Stimulated activated memory B cell treated with anti-CD40 and anti-IgM and Interleukin-4, amounts not matched to agents 10 μg/mL and 1 μg/mL and 100 μg/mL, for 72 hours (primary cell): ENCODE measurements around the gene CROCC.

Experiments
- ATAC-seq: fragments of 150-1000 bp; cut with Tn5 transposase; 2 replicates; pipeline ENCODE4 v1.10.0; 2021
- H3K27ac Mint-ChIP-seq: one replicate; pipeline ENCODE4 v1.8.0; 2022; ENCODE audit warnings: mild to moderate bottlenecking, mixed read lengths
- H3K27me3 Mint-ChIP-seq: one replicate; pipeline ENCODE4 v1.8.0; 2022; ENCODE audit warnings: mixed read lengths
- H3K36me3 Mint-ChIP-seq: one replicate; pipeline ENCODE4 v1.8.0; 2022; ENCODE audit warnings: mixed read lengths
- H3K4me1 Mint-ChIP-seq: one replicate; pipeline ENCODE4 v1.8.0; 2022; ENCODE audit warnings: mixed read lengths
- H3K4me3 Mint-ChIP-seq: one replicate; pipeline ENCODE4 v1.8.0; 2022; ENCODE audit warnings: mild to moderate bottlenecking, moderate library complexity, mixed read lengths
- H3K9me3 Mint-ChIP-seq: one replicate; pipeline ENCODE4 v1.8.0; 2022; ENCODE audit warnings: mixed read lengths

The CROCC gene

GRCh38 chr1:17009706-17010105 lies 88.0 kb downstream of the CROCC start:
- Mint-ChIP-seq H3K27ac (peak overlapping the region; percentile 32), H3K27me3 (no peaks in the 10 kb centered on the region), H3K4me3 (no peak overlapping the region), H3K9me3 (no peaks in the 10 kb centered on the region), H3K4me1 (peaks cover 38% of the 10 kb centered on the region), H3K36me3 (peaks cover 8% of the 10 kb centered on the region)
- no peak for ATAC-seq

GRCh38 chr1:17011092-17011438 lies 89.3 kb downstream of the CROCC start:
- H3K36me3 Mint-ChIP-seq = no peaks in the 10 kb centered on the region
- peak overlapping the region; percentile 76 for H3K4me3 Mint-ChIP-seq
- no peaks in the 10 kb centered on the region for H3K27me3 Mint-ChIP-seq
- no peaks in the 10 kb centered on the region for H3K9me3 Mint-ChIP-seq
- ATAC-seq = no peak
- peaks cover 38% of the 10 kb centered on the region for H3K4me1 Mint-ChIP-seq
- H3K27ac Mint-ChIP-seq = peak overlapping the region; percentile 32

- H3K4me3 Mint-ChIP-seq = peak within 1 kb of the TSS; percentile 78
Measured at GRCh38 chr1:17011439-17012307, 89.9 kb downstream of the CROCC start, which contains the start of gene ATP13A2. TSS of gene ATP13A2 (minus strand) at chr1:17011928. CDS start at chr1:17011738, 190 bp downstream.

GRCh38 chr1:17012775-17013490 lies 91.2 kb downstream of the CROCC start:
- no peak overlapping the region for H3K4me3 Mint-ChIP-seq
- H3K36me3 Mint-ChIP-seq = no peaks in the 10 kb centered on the region
- H3K9me3 Mint-ChIP-seq = no peaks in the 10 kb centered on the region
- no peaks in the 10 kb centered on the region for H3K27me3 Mint-ChIP-seq
- H3K4me1 Mint-ChIP-seq = peaks cover 38% of the 10 kb centered on the region
- H3K27ac Mint-ChIP-seq = no peak overlapping the region
- ATAC-seq = no peak

More at GRCh38 chr1:17011439-17012307, 89.9 kb downstream of the CROCC start, which contains the start of gene ATP13A2:
- peak; percentile 99 for ATAC-seq
- H3K9me3 Mint-ChIP-seq = no peaks in the 10 kb centered on the region
- H3K4me1 Mint-ChIP-seq = peaks cover 38% of the 10 kb centered on the region
- H3K27ac Mint-ChIP-seq = peak within 1 kb of the TSS; percentile 32
- no peaks in the 10 kb centered on the region for H3K27me3 Mint-ChIP-seq
- H3K36me3 Mint-ChIP-seq = no peaks in the 10 kb centered on the region

- Mint-ChIP-seq H3K27ac (no peak overlapping the region), H3K36me3 (no peaks in the 10 kb centered on the region), H3K27me3 (no peaks in the 10 kb centered on the region), H3K4me1 (peaks cover 38% of the 10 kb centered on the region), H3K9me3 (no peaks in the 10 kb centered on the region), H3K4me3 (no peak overlapping the region)
- ATAC-seq = no peak
Measured at GRCh38 chr1:17013491-17014320, 92.0 kb downstream of the CROCC start.

GRCh38 chr1:17014671-17015567 lies 93.2 kb downstream of the CROCC start:
- Mint-ChIP-seq H3K4me3 (no peak overlapping the region), H3K27me3 (no peaks in the 10 kb centered on the region), H3K36me3 (peaks cover 8% of the 10 kb centered on the region)

GRCh38 chr1:17016317-17016661 lies 94.6 kb downstream of the CROCC start:
- peaks cover 21% of the 10 kb centered on the region for H3K36me3 Mint-ChIP-seq
- no peaks in the 10 kb centered on the region for H3K27me3 Mint-ChIP-seq
- no peak for ATAC-seq
- no peak overlapping the region for H3K27ac Mint-ChIP-seq
- no peaks in the 10 kb centered on the region for H3K9me3 Mint-ChIP-seq
- H3K4me3 Mint-ChIP-seq = no peak overlapping the region
- H3K4me1 Mint-ChIP-seq = peaks cover 31% of the 10 kb centered on the region

More at GRCh38 chr1:17014671-17015567, 93.2 kb downstream of the CROCC start:
- H3K9me3 Mint-ChIP-seq = no peaks in the 10 kb centered on the region
- peaks cover 44% of the 10 kb centered on the region for H3K4me1 Mint-ChIP-seq
- no peak for ATAC-seq
- no peak overlapping the region for H3K27ac Mint-ChIP-seq

GRCh38 chr1:17017435-17017834 lies 95.7 kb downstream of the CROCC start:
- H3K36me3 Mint-ChIP-seq = peaks cover 29% of the 10 kb centered on the region

GRCh38 chr1:17018849-17019248 lies 97.1 kb downstream of the CROCC start:
- ATAC-seq = no peak
- no peaks in the 10 kb centered on the region for H3K9me3 Mint-ChIP-seq

More at GRCh38 chr1:17017435-17017834, 95.7 kb downstream of the CROCC start:
- Mint-ChIP-seq H3K4me1 (peaks cover 24% of the 10 kb centered on the region), H3K27me3 (no peaks in the 10 kb centered on the region), H3K4me3 (no peak overlapping the region), H3K27ac (no peak overlapping the region), H3K9me3 (no peaks in the 10 kb centered on the region)
- ATAC-seq = no peak

GRCh38 chr1:17020502-17020901 lies 98.8 kb downstream of the CROCC start:
- H3K27me3 Mint-ChIP-seq = no peaks in the 10 kb centered on the region
- no peak overlapping the region for H3K27ac Mint-ChIP-seq
- H3K4me1 Mint-ChIP-seq = peaks cover 27% of the 10 kb centered on the region
- H3K9me3 Mint-ChIP-seq = no peaks in the 10 kb centered on the region
- no peak overlapping the region for H3K4me3 Mint-ChIP-seq
- peaks cover 55% of the 10 kb centered on the region for H3K36me3 Mint-ChIP-seq
- ATAC-seq = no peak

More at GRCh38 chr1:17018849-17019248, 97.1 kb downstream of the CROCC start:
- Mint-ChIP-seq H3K4me3 (no peak overlapping the region), H3K36me3 (peaks cover 43% of the 10 kb centered on the region), H3K27ac (peak overlapping the region; percentile 38), H3K27me3 (no peaks in the 10 kb centered on the region), H3K4me1 (peaks cover 30% of the 10 kb centered on the region)

- no peaks in the 10 kb centered on the region for H3K9me3 Mint-ChIP-seq
- no peaks in the 10 kb centered on the region for H3K27me3 Mint-ChIP-seq
- no peak for ATAC-seq
- peaks cover 55% of the 10 kb centered on the region for H3K36me3 Mint-ChIP-seq
- no peak overlapping the region for H3K4me3 Mint-ChIP-seq
- H3K4me1 Mint-ChIP-seq = peaks cover 27% of the 10 kb centered on the region
- no peak overlapping the region for H3K27ac Mint-ChIP-seq
Measured at GRCh38 chr1:17021896-17022295, 100.2 kb downstream of the CROCC start.
